Heart left ventricle (tissue), 13 donors: Measurements from ENCODE around the gene UBE2E2.

Experiments
- CTCF ChIP-seq, 12 donors: fragments of 200-600 bp; sonication (generic) in 4 of 12; IDR thresholded peaks; one replicate each; pipeline versions ENCODE4 v1.5.0 to v1.8.0; 2018 to 2022; ENCODE audit warnings: antibody characterized with exemption in 12 of 12, mild to moderate bottlenecking in 5 of 12
- POLR2A ChIP-seq, 2 donors: fragments of 450-650 bp; IDR thresholded peaks; one replicate each; pipeline ENCODE4 v1.6.1; 2017; ENCODE audit warnings: antibody characterized with exemption in 2 of 2, mild to moderate bottlenecking in 2 of 2, moderate library complexity in 2 of 2
- donor health status: ischemic (EF 13 %, LVEDD 7.1; RV severe dilation, severe dysfunction).
- donor health status: DM: no; HTN: yes; CAD: no.
- donor health status: DM: no; HTN: no; CAD: no.
- donor health status: ischemic (EF 25% LVEDD 6.9; RV normal size, moderate dysfunction).
- donor health status: ischemic (EF 25% LVEDD 5.7; RV mildly dilated, moderate dysfunction).
- donor health status: ischemic (EF 35%, LVEDD 5.7; RV mildly dilated, moderate dysfunction).
- donor health status: nonischemic (EF 11% LVEDD 7.7; RV severe dilation, severe dysfunction).
- donor health status: DM: yes; HTN: yes; CAD: no.
- donor health status: PGD.
- donor health status: ischemic (EF 29% LVEDD 5.4; RV normal size, mild dysfunction).
- donor health status: nonischemic (EF 23%, LVEDD 6.1; RV moderate dilation, normal function).

- TF ChIP-seq CTCF (IDR thresholded peaks at IDR 0.05) (no peak), POLR2A (IDR thresholded peaks at IDR 0.05) (no peak)
These were observed 141.8 kb downstream of the UBE2E2 start for GRCh38 chr3:23344886-23345285.
